PC-9 (cell line): Measurements from ENCODE around the gene ATP2B2. TPM values are rescaled to one million over a fixed set of nuclear protein-coding genes. Genes with fewer than 3 reads are reported as not detected.

Experiments used
- BruUV-seq: library from RNA; stranded (reverse); fragments of 400-500 nt; replicated peaks from 2 replicates; lab custom pipeline; 2021; lab: Mats Ljungman, UMichigan
- CTCF ChIA-PET: fragments of 300-600 bp; sonication (Branson Sonifier 250); formaldehyde crosslinking; loops from one replicate; lab custom pipeline; 2022; ENCODE audit warnings: antibody characterized with exemption; lab: Charles Lee
- POLR2A ChIA-PET: fragments of 300-600 bp; sonication (Branson Sonifier 250); formaldehyde crosslinking; loops from one replicate; lab custom pipeline; 2022; ENCODE audit warnings: antibody characterized with exemption; ENCODE audit not compliant: unreplicated experiment; lab: Charles Lee
- DNase-seq, 2 experiments: peaks; one replicate each; pipeline versions ENCODE4 v3.0.0 to v3.0.0-alpha.2; 2015 to 2022; ENCODE audit warnings: mixed read lengths in 1 of 2
- H2AFZ ChIP-seq: fragments of 200-600 bp; sonication (generic); 2 replicates; pipeline ENCODE4 v1.8.1; 2017; ENCODE audit warnings: antibody characterized with exemption
- H3F3A ChIP-seq: fragments of 200-600 bp; sonication (generic); 2 replicates; pipeline ENCODE4 v1.8.1; 2017; ENCODE audit warnings: antibody characterized with exemption, mild to moderate bottlenecking, low read depth; ENCODE audit not compliant: insufficient read depth
- H3K27ac ChIP-seq: fragments of 200-600 bp; sonication (generic); 2 replicates; pipeline ENCODE4 v1.6.1; 2016; ENCODE audit warnings: mixed run types
- H3K27me3 ChIP-seq: fragments of 200-600 bp; sonication (generic); 2 replicates; pipeline ENCODE4 v1.6.1; 2016; ENCODE audit warnings: low read depth, mixed run types; ENCODE audit not compliant: insufficient read depth
- H3K36me3 ChIP-seq: fragments of 200-600 bp; sonication (generic); 2 replicates; pipeline ENCODE4 v1.6.1; 2016; ENCODE audit warnings: low read depth, mixed run types
- H3K4me1 ChIP-seq: fragments of 200-600 bp; sonication (generic); replicated peaks from 2 replicates; pipeline ENCODE4 v1.6.1; 2016; ENCODE audit warnings: mixed run types; ENCODE audit not compliant: insufficient read depth
- H3K4me2 ChIP-seq: fragments of 200-600 bp; sonication (generic); 2 replicates; pipeline ENCODE4 v1.6.1; 2017; ENCODE audit warnings: mixed run types
- H3K4me3 ChIP-seq: fragments of 200-600 bp; sonication (generic); 2 replicates; pipeline ENCODE4 v1.6.1; 2016; ENCODE audit warnings: mixed run types
- H3K79me2 ChIP-seq: fragments of 200-600 bp; sonication (generic); 2 replicates; pipeline ENCODE4 v1.6.1; 2017; ENCODE audit warnings: low read depth, mixed run types
- H3K9me2 ChIP-seq: fragments of 200-600 bp; sonication (generic); 2 replicates; pipeline ENCODE4 v1.8.1; 2017; ENCODE audit warnings: mild to moderate bottlenecking; ENCODE audit not compliant: insufficient read depth
- H3K9me3 ChIP-seq: fragments of 200-600 bp; sonication (generic); 2 replicates; pipeline ENCODE4 v1.8.1; 2016; ENCODE audit warnings: low read depth; ENCODE audit not compliant: insufficient read depth
- H4K20me1 ChIP-seq: fragments of 200-600 bp; sonication (generic); 2 replicates; pipeline ENCODE4 v1.8.1; 2017; ENCODE audit not compliant: insufficient read depth
- EZH2 ChIP-seq: fragments of 200-600 bp; sonication (generic); IDR thresholded peaks from 2 replicates; pipeline ENCODE4 v1.8.0; 2017; ENCODE audit warnings: antibody characterized with exemption, low read depth
- intact Hi-C: fragments of 100-400 bp; cut with micrococcal nuclease; formaldehyde crosslinking; loops from one replicate; pipeline ENCODE4 v1.10.0; 2022; ENCODE audit not compliant: unreplicated experiment
- total RNA-seq: library from RNA; stranded (reverse); gene quantifications from 2 replicates; pipeline ENCODE4 v1.2.3, GENCODE V29; 2021
- TF ChIP-seq, protein P1 (sequence below): fragments of 200-600 bp; sonication (generic); conservative IDR thresholded peaks from 2 replicates; pipeline ENCODE4 v1.6.1; 2017; ENCODE audit warnings: mixed run types, antibody characterized with exemption, mild to moderate bottlenecking, moderate library complexity

ATP2B2 gene
- total RNA-seq, 1 experiment from 2014 or later: not detected

DNA sequence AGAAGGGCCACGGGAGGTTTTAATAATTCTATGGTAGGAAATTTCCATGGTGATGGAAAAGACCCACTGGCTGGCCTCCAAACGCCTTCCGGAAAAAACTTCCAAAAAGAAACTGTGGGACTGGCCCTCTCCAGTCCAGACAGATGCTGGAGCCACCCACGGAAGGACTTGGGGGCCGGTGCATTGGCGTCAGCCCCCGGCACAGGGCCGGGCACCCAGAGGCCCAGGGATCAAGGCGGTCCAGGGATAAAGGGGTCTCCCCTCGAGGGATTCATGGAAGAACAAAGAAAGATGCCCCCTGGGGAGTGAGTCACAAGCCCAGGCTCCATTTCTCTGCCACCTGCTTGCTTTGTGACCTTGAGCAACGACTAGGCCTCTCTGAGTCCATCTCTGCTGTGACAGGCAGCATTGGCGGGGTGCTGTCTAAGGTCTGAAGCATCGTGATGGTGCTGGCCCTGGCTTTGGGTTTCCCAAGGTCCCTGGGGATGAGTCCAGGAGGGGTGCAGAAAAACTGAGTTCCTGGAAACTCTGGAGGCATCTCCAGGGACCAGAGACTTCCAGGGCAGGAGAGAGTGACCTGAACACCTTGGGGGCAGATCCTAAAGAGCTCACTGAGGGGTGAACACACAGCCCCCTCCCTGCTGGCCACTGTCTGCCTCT, 21.6 kb downstream of the ATP2B2 start:
- Histone ChIP-seq H3K4me3 (no peak overlapping the region), H3K9me3 (no peaks in the 10 kb centered on the region), H3K4me1 (no peaks in the 10 kb centered on the region), H4K20me1 (no peaks in the 10 kb centered on the region), H3F3A (no peaks in the 10 kb centered on the region), H3K9me2 (no peaks in the 10 kb centered on the region), H3K4me2 (no peak overlapping the region), H3K36me3 (no peaks in the 10 kb centered on the region), H3K27me3 (peaks cover 87% of the 10 kb centered on the region), H3K79me2 (no peaks in the 10 kb centered on the region), H2AFZ (no peak overlapping the region), H3K27ac (no peak overlapping the region)
- no TSS peak for BruUV-seq
- intact Hi-C loops: no loop called here
- TF ChIP-seq, protein P1, sequence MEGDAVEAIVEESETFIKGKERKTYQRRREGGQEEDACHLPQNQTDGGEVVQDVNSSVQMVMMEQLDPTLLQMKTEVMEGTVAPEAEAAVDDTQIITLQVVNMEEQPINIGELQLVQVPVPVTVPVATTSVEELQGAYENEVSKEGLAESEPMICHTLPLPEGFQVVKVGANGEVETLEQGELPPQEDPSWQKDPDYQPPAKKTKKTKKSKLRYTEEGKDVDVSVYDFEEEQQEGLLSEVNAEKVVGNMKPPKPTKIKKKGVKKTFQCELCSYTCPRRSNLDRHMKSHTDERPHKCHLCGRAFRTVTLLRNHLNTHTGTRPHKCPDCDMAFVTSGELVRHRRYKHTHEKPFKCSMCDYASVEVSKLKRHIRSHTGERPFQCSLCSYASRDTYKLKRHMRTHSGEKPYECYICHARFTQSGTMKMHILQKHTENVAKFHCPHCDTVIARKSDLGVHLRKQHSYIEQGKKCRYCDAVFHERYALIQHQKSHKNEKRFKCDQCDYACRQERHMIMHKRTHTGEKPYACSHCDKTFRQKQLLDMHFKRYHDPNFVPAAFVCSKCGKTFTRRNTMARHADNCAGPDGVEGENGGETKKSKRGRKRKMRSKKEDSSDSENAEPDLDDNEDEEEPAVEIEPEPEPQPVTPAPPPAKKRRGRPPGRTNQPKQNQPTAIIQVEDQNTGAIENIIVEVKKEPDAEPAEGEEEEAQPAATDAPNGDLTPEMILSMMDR: no peak
- no peak for TF ChIP-seq EZH2
- DNase-seq: no peak
- ChIA-PET CTCF (no interaction called here), POLR2A (no interaction called here)

DNA sequence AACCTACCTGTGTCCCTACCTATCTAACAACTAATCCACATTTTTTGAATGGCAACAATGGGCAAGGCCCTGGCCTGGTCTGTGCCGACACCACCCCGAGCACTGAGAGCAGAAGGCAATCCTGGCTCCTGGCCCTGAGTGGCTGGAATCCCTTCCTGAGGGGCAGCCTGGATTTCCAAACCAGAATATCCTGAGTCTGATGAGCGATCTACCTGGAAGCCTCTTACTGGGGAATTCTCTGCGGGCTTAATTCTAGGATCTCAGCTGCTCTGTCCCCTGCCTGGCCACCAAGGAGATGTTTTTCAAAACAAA, 22.1 kb downstream of the ATP2B2 start:
- Histone ChIP-seq H3K9me3 (no peaks in the 10 kb centered on the region), H3K27me3 (peaks cover 90% of the 10 kb centered on the region), H3K36me3 (no peaks in the 10 kb centered on the region), H2AFZ (no peak overlapping the region), H3K4me3 (no peak overlapping the region), H3K79me2 (no peaks in the 10 kb centered on the region), H3K4me1 (no peaks in the 10 kb centered on the region), H3K9me2 (no peaks in the 10 kb centered on the region), H3F3A (no peaks in the 10 kb centered on the region), H4K20me1 (no peaks in the 10 kb centered on the region), H3K27ac (no peak overlapping the region), H3K4me2 (no peak overlapping the region)
- TF ChIP-seq, protein P1: no peak
- no peak for TF ChIP-seq EZH2
- BruUV-seq: no TSS peak
- ChIA-PET POLR2A (no interaction called here), CTCF (no interaction called here)
- intact Hi-C loops: no loop called here
- no peak for DNase-seq

DNA sequence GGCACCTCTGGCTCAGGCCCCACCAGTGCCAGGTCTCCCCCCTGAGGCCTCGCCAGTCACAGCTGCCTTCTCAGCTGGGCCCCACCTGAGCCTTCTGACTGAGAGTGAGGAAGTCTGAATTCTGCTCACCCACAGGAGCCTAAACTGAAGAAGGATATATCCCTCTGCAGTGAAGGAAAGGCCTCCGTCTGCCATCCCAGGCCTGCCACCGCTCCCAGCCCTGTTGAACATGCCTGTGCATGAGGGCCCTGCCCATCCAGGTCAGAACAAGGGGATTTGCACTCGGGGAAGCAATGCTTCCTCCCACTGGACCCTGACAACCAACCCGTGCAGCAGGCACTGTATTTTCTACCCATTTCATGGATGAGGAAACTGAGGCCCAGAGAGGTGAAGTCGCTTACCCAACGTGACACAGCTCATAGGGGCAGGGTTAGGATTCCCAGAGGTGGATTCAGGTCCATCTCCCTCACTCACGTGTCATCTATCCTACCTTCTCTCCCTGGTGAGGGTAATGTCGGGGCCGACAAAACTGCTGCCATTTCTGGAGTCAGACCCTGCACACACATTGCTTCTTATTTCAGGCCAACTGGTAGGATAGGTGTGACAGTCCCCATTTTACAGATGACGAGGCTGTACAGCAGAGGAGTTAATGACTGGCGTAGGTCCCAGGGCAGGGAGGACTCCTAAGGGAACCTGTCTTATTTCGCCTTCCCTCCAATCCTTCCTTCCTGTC, 22.6 kb downstream of the ATP2B2 start:
- Histone ChIP-seq H3K79me2 (no peaks in the 10 kb centered on the region), H3K4me1 (no peaks in the 10 kb centered on the region), H3K9me3 (no peaks in the 10 kb centered on the region), H3K4me2 (no peak overlapping the region), H3F3A (no peaks in the 10 kb centered on the region), H3K36me3 (no peaks in the 10 kb centered on the region), H3K27ac (no peak overlapping the region), H3K4me3 (no peak overlapping the region), H2AFZ (no peak overlapping the region), H3K27me3 (peaks cover 95% of the 10 kb centered on the region), H3K9me2 (no peaks in the 10 kb centered on the region), H4K20me1 (no peaks in the 10 kb centered on the region)
- ChIA-PET CTCF (no interaction called here), POLR2A (no interaction called here)
- DNase-seq: no peak
- TF ChIP-seq, protein P1: no peak
- TF ChIP-seq EZH2: peak; percentile 95; the same call in 1 of the 2 replicates
- intact Hi-C loops: no loop called here
- BruUV-seq: no TSS peak
